GM12878 (cell line): ENCODE data around the gene NME5. TPM values are rescaled to one million over a fixed set of nuclear protein-coding genes. Genes with fewer than 3 reads are reported as not detected.
A peak's percentile ranks its signal among the peaks of the same experiment; 100 is the strongest.

Experiments used
- ATF3 ChIP-seq: IDR thresholded peaks from 2 replicates; pipeline ENCODE4 v1.6.1; 2011; ENCODE audit warnings: low read depth, mild to moderate bottlenecking, low read length, moderate library complexity, borderline replicate concordance; ENCODE audit errors: extremely low read depth
- BHLHE40 ChIP-seq, 2 experiments: fragments of 450-650 bp in 1 of 2; IDR thresholded peaks; 2 replicates each; pipeline ENCODE4 v1.6.1; 2011 to 2017; ENCODE audit warnings: low read depth in 2 of 2, borderline replicate concordance in 1 of 2, improper control_type of control experiment in 1 of 2, low read length in 1 of 2, mild to moderate bottlenecking in 1 of 2
- CBX3 ChIP-seq: fragments of 200-600 bp; sonication (generic); IDR thresholded peaks from 2 replicates; pipeline ENCODE4 v1.6.1; 2016; ENCODE audit warnings: low read depth, borderline replicate concordance
- CHD4 ChIP-seq: fragments of 200-600 bp; sonication (generic); IDR thresholded peaks from 2 replicates; pipeline ENCODE4 v1.6.1; 2016; ENCODE audit warnings: mild to moderate bottlenecking
- CREB1 ChIP-seq: IDR thresholded peaks from 2 replicates; pipeline ENCODE4 v1.6.1; 2012; ENCODE audit warnings: low read depth, mild to moderate bottlenecking, inconsistent platforms
- E2F4 ChIP-seq: IDR thresholded peaks from 2 replicates; pipeline ENCODE4 v1.6.1; 2012; ENCODE audit warnings: low read depth, low read length, improper control_type of control experiment
- EGR1 ChIP-seq, 2 experiments: IDR thresholded peaks; 1 replicate in 1 of 2; 2 replicates in 1 of 2; pipeline ENCODE4 v1.6.1; 2011 to 2012; ENCODE audit warnings: low read depth in 2 of 2, low read length in 2 of 2, borderline replicate concordance in 1 of 2, mild to moderate bottlenecking in 1 of 2, moderate library complexity in 1 of 2
- IKZF2 ChIP-seq, 2 experiments: fragments of 450-650 bp; IDR thresholded peaks; 2 replicates each; pipeline ENCODE4 v1.6.1; 2017; ENCODE audit warnings: mild to moderate bottlenecking in 2 of 2, moderate library complexity in 2 of 2
- IRF5 ChIP-seq: fragments of 450-650 bp; IDR thresholded peaks from 2 replicates; pipeline ENCODE4 v1.6.1; 2017; ENCODE audit warnings: borderline replicate concordance
- NFIC ChIP-seq: IDR thresholded peaks from 2 replicates; pipeline ENCODE4 v1.6.1; 2012; ENCODE audit warnings: low read depth, mild to moderate bottlenecking, inconsistent platforms, low read length, moderate library complexity
- NFYB ChIP-seq: IDR thresholded peaks from 2 replicates; pipeline ENCODE4 v1.6.1; 2011; ENCODE audit warnings: low read depth, mild to moderate bottlenecking, low read length, improper control_type of control experiment, moderate library complexity; ENCODE audit not compliant: insufficient read depth
- PBX3 ChIP-seq: IDR thresholded peaks from 2 replicates; pipeline ENCODE4 v1.6.1; 2011; ENCODE audit warnings: mild to moderate bottlenecking, low read depth, low read length, moderate library complexity; ENCODE audit not compliant: insufficient replicate concordance
- RUNX3 ChIP-seq: IDR thresholded peaks from 2 replicates; pipeline ENCODE4 v1.6.1; 2012; ENCODE audit warnings: low read length, inconsistent platforms
- SP1 ChIP-seq: IDR thresholded peaks from one replicate; pipeline ENCODE4 v1.6.1; 2011; ENCODE audit warnings: low read depth, low read length
- SREBF2 ChIP-seq: IDR thresholded peaks from 2 replicates; pipeline ENCODE4 v1.6.1; 2012; ENCODE audit warnings: mild to moderate bottlenecking, low read length
- TAF1 ChIP-seq: IDR thresholded peaks from 2 replicates; pipeline ENCODE4 v1.6.1; 2011; ENCODE audit warnings: mild to moderate bottlenecking, low read depth, low read length, borderline replicate concordance
- YY1 ChIP-seq: IDR thresholded peaks from 2 replicates; pipeline ENCODE4 v1.6.1; 2011; ENCODE audit warnings: low read depth, mild to moderate bottlenecking, low read length
- ZBTB11 ChIP-seq: fragments of 450-650 bp; formaldehyde crosslinking; IDR thresholded peaks from 2 replicates; pipeline ENCODE4 v1.5.0; 2022; ENCODE audit warnings: mild to moderate bottlenecking, missing genetic modification characterization
- ZNF207 ChIP-seq: fragments of 450-650 bp; IDR thresholded peaks from 2 replicates; pipeline ENCODE4 v1.6.1; 2014; ENCODE audit warnings: antibody characterized with exemption, mild to moderate bottlenecking, borderline replicate concordance
- ZNF217 ChIP-seq: fragments of 450-650 bp; IDR thresholded peaks from 2 replicates; pipeline ENCODE4 v1.6.1; 2017; ENCODE audit warnings: antibody characterized with exemption, mild to moderate bottlenecking
- polyA plus RNA-seq, 11 experiments: library from polyadenylated mRNA; depleted of rRNA in 4 of 11; unstranded in 6 of 11; stranded (reverse) in 5 of 11; fragments of >200 nt; fragmentation: Nextera tagmentation in 4 of 11; fragmentation: Illumina TruSeq in 1 of 11; extraction: Ambion mirVana in 4 of 11; extraction: Trizol in 1 of 11; gene quantifications; 1 replicate in 1 of 11; 2 replicates in 10 of 11; pipeline versions ENCODE4 v1.2.1 to v1.2.3, GENCODE V29; 2011 to 2016; ENCODE audit warnings: inconsistent platforms in 2 of 11, missing spikeins in 2 of 11, low read depth in 1 of 11
- total RNA-seq, 4 experiments: library from RNA; depleted of rRNA in 3 of 4; stranded (reverse); fragments of >200 nt in 3 of 4; fragmentation: Illumina TruSeq in 1 of 4; extraction: Trizol in 1 of 4; gene quantifications; 2 replicates each; pipeline versions ENCODE4 v1.2.1 to v1.2.3, GENCODE V29; 2013 to 2021

NME5 gene
- total and polyA plus RNA-seq, 10 of the 15 experiments (the other 5 are each of a cell fraction or from before 2014, with no cell fraction given), result 0.22 to 0.52 TPM; not detected in 8

GRCh38 chr5:138068742-138069600 lies 70.3 kb downstream of the NME5 start (continued):
- no peak for TF ChIP-seq ZBTB11
- no peak for TF ChIP-seq NFIC
- no peak for TF ChIP-seq CBX3
- TF ChIP-seq PBX3, result no peak
- no peak for TF ChIP-seq ZNF217
- no peak for TF ChIP-seq ZNF207
- TF ChIP-seq IRF5, result no peak
- 0 out of 2 replicates have a peak, but pooled peaks have one; percentile 62 for TF ChIP-seq YY1
- no peak for TF ChIP-seq ATF3
- TF ChIP-seq SP1, result no peak
- TF ChIP-seq SREBF2, result no peak
- TF ChIP-seq NFYB, result no peak
- TF ChIP-seq E2F4, result no peak
- TF ChIP-seq BHLHE40 (IDR thresholded peaks at IDR 0.05; ENCODE audit: borderline replicate concordance in 1 of 2, low read depth in 2 of 2, low read length in 1 of 2), result no peak
- no peak for TF ChIP-seq CHD4
- TF ChIP-seq RUNX3, result no peak
- peak in 1 of 2 experiments; percentile 66; a peak in 2 of 3 replicates for TF ChIP-seq EGR1 (IDR thresholded peaks at IDR 0.05; ENCODE audit: borderline replicate concordance in 1 of 2, low read depth in 2 of 2, low read length in 2 of 2)
- TF ChIP-seq TAF1, result no peak
- TF ChIP-seq IKZF2 (IDR thresholded peaks at IDR 0.05), result 0 out of 4 replicates have a peak, but pooled peaks of 1 of the 2 experiments have one; percentile 18
- 0 out of 2 replicates have a peak, but pooled peaks have one; percentile 26 for TF ChIP-seq CREB1
